Measurements from ENCODE around the gene PPP1R37. TPM values are rescaled to one million over a fixed set of nuclear protein-coding genes. Genes with fewer than 3 reads are reported as not detected.

The PPP1R37 gene
- total and polyA plus RNA-seq, 2 experiments from 2014 or later: 14.0 to 30.8 TPM

DNA sequence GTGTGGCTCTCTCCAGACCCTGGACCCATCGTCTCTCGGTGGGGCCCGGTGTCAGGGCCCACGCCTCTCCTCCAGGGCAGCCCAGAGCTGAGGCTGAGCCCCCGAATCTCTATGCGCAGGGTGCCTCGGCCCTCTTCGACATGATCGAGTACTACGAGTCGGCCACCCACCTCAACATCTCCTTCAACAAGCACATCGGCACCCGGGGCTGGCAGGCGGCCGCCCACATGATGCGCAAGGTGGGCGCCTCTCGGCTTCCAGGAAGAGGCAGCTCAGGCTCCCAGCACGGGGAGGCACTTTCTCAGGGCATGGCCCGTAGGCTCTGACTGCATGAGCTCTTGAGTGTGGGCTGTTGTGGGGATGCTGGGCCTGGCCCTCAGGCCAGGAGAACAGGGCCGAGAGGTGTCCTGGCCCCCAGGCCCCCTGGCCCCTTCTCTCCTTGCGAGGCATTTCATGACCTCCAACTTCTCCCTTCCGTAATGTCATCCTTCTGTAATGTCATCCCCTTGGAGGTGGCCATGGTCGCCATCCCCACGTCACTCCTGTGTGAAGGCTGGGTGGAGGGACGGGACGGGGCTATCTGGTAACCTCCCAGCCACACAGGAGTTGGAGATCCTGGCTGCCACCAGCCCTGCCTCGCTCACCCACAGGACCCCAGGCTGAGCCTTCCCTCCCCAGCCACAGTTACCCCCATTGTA lies 48.4 kb downstream of the PPP1R37 start:
- Histone ChIP-seq H3K4me3 (no peak overlapping the region), H2AFZ (no peak overlapping the region), H3K27ac (no peak overlapping the region), H3K9me3 (ENCODE audit: low read depth) (no peaks in the 10 kb centered on the region), H3K4me2 (no peak overlapping the region), H3K9me2 (replicated peaks; ENCODE audit: insufficient read depth) (no peaks in the 10 kb centered on the region), H4K20me1 (ENCODE audit: insufficient read depth, poor library complexity, severe bottlenecking) (peaks cover 16% of the 10 kb centered on the region), H3K36me3 (replicated peaks; ENCODE audit: insufficient read depth, low read depth) (no peaks in the 10 kb centered on the region), H3K4me1 (ENCODE audit: insufficient read depth) (peaks cover 3% of the 10 kb centered on the region), H3K79me2 (peaks cover 28% of the 10 kb centered on the region), H3K27me3 (no peaks in the 10 kb centered on the region)
- TF ChIP-seq EZH2 (IDR thresholded peaks at IDR 0.05; ENCODE audit: borderline replicate concordance): no peak
- no peak for TF ChIP-seq EZH2phosphoT487 (IDR thresholded peaks at IDR 0.05; ENCODE audit: low read depth, severe bottlenecking, unreplicated experiment)
- TF ChIP-seq, protein P1, sequence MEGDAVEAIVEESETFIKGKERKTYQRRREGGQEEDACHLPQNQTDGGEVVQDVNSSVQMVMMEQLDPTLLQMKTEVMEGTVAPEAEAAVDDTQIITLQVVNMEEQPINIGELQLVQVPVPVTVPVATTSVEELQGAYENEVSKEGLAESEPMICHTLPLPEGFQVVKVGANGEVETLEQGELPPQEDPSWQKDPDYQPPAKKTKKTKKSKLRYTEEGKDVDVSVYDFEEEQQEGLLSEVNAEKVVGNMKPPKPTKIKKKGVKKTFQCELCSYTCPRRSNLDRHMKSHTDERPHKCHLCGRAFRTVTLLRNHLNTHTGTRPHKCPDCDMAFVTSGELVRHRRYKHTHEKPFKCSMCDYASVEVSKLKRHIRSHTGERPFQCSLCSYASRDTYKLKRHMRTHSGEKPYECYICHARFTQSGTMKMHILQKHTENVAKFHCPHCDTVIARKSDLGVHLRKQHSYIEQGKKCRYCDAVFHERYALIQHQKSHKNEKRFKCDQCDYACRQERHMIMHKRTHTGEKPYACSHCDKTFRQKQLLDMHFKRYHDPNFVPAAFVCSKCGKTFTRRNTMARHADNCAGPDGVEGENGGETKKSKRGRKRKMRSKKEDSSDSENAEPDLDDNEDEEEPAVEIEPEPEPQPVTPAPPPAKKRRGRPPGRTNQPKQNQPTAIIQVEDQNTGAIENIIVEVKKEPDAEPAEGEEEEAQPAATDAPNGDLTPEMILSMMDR (IDR thresholded peaks at IDR 0.05; ENCODE audit: poor library complexity): no peak
- 98% methylated on average over 23 of the region's 28 CpGs for WGBS (ENCODE audit: low lambda C conversion rate, missing lambda C conversion rate)
- no peak for DNase-seq (ENCODE audit: low spot score)

DNA sequence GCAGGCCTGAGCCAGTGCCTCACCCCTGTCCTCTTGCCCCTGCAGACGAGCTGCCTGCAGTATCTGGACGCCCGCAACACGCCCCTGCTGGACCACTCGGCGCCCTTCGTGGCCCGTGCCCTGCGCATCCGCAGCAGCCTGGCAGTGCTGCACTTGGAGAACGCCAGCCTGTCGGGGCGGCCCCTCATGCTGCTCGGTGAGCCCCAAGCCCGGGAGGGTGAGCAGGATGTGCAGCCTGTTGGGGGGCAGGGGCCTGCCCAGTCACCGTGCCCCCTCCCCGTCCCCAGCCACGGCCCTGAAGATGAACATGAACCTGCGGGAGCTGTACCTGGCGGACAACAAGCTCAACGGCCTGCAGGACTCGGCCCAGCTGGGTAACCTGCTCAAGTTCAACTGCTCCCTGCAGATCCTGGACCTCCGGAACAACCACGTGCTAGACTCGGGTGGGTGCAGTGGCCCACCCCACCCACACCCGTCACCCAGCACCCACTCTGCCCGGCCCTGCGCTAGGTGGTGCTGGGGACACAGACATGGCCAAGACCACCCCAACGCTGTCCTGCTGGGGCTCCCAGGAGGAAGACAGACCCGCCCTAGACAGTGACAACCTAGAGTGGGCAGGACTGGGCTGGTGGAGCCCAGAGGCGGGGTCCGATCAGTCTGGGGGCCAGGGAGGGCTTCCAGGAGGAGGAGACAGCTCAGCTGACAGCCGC lies 49.2 kb downstream of the PPP1R37 start:
- DNase-seq (ENCODE audit: low spot score): no peak
- Histone ChIP-seq H3K4me2 (no peak overlapping the region), H3K4me1 (ENCODE audit: insufficient read depth) (peaks cover 3% of the 10 kb centered on the region), H3K27ac (no peak overlapping the region), H4K20me1 (ENCODE audit: insufficient read depth, poor library complexity, severe bottlenecking) (peaks cover 16% of the 10 kb centered on the region), H2AFZ (no peak overlapping the region), H3K79me2 (peaks cover 20% of the 10 kb centered on the region), H3K9me2 (replicated peaks; ENCODE audit: insufficient read depth) (no peaks in the 10 kb centered on the region), H3K4me3 (no peak overlapping the region), H3K27me3 (no peaks in the 10 kb centered on the region), H3K36me3 (replicated peaks; ENCODE audit: insufficient read depth, low read depth) (no peaks in the 10 kb centered on the region), H3K9me3 (ENCODE audit: low read depth) (no peaks in the 10 kb centered on the region)
- WGBS (ENCODE audit: low lambda C conversion rate, missing lambda C conversion rate): 97% methylated on average over 26 of the region's 33 CpGs
- TF ChIP-seq, protein P1 (IDR thresholded peaks at IDR 0.05; ENCODE audit: poor library complexity): no peak
- TF ChIP-seq EZH2phosphoT487 (IDR thresholded peaks at IDR 0.05; ENCODE audit: low read depth, severe bottlenecking, unreplicated experiment) (no peak), EZH2 (IDR thresholded peaks at IDR 0.05; ENCODE audit: borderline replicate concordance) (no peak)

DNA sequence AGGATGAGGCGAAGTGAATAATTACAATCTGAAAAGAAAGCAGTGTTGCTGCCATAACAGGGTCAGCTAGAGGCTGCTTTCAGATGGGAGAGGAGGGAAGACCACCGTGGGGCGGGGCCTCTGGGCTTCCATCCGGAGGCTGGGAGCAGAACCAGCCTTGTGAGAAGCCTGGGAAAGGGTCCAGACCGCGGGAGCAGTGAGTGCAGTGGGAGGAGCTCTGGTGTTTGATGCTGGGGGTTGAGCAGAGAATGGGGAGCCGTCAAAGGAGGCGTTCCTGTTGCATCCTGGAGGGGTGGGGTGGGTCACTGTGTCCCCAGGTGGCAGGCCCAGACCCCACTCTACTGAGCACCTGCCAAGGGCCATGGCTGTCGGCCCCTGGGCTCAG lies 49.7 kb downstream of the PPP1R37 start:
- WGBS (ENCODE audit: low lambda C conversion rate, missing lambda C conversion rate): 94% methylated on average over 9 of the region's 9 CpGs
- Histone ChIP-seq H3K27ac (no peak overlapping the region), H3K4me2 (no peak overlapping the region), H3K79me2 (peaks cover 15% of the 10 kb centered on the region), H3K36me3 (replicated peaks; ENCODE audit: insufficient read depth, low read depth) (no peaks in the 10 kb centered on the region), H2AFZ (no peak overlapping the region), H3K9me3 (ENCODE audit: low read depth) (no peaks in the 10 kb centered on the region), H3K9me2 (replicated peaks; ENCODE audit: insufficient read depth) (no peaks in the 10 kb centered on the region), H4K20me1 (ENCODE audit: insufficient read depth, poor library complexity, severe bottlenecking) (peaks cover 12% of the 10 kb centered on the region), H3K4me1 (ENCODE audit: insufficient read depth) (peaks cover 3% of the 10 kb centered on the region), H3K27me3 (no peaks in the 10 kb centered on the region), H3K4me3 (no peak overlapping the region)
- no peak for DNase-seq (ENCODE audit: low spot score)
- TF ChIP-seq, protein P1 (IDR thresholded peaks at IDR 0.05; ENCODE audit: poor library complexity): no peak
